ENCODE data around the gene FRYL. TPM values are rescaled to one million over a fixed set of nuclear protein-coding genes. Genes with fewer than 3 reads are reported as not detected.
"Not testable (repeated sequence)": the region's sequence is repeated elsewhere in the genome, so short reads cannot be mapped to it uniquely, and the experiment has no call there.

The FRYL gene
- total RNA-seq, 1 experiment from 2014 or later, result 43.1 TPM

GRCh38 chr4:48812866-48813265 is 32.8 kb upstream of the FRYL start:
- Histone ChIP-seq H3K27me3 (replicated peaks; ENCODE audit: insufficient read depth, low read depth, low read length, poor library complexity) (no peaks in the 10 kb centered on the region), H3K9me3 (ENCODE audit: low read depth, low read length, poor library complexity, severe bottlenecking) (no peaks in the 10 kb centered on the region), H3K4me1 (ENCODE audit: insufficient read depth, low read length, poor library complexity, severe bottlenecking) (no peaks in the 10 kb centered on the region), H3K27ac (ENCODE audit: low read depth, low read length, poor library complexity, severe bottlenecking) (no peak overlapping the region), H3K36me3 (ENCODE audit: insufficient read depth, low read length, poor library complexity, severe bottlenecking) (no peaks in the 10 kb centered on the region), H3K4me3 (ENCODE audit: low read depth, low read length, poor library complexity, severe bottlenecking) (no peak overlapping the region)
- POLR2A ChIA-PET (ENCODE audit: low non-redundant PET), result no interaction called here
- TF ChIP-seq EZH2 (IDR thresholded peaks at IDR 0.05; ENCODE audit: borderline replicate concordance, low read depth, low read length, poor library complexity, severe bottlenecking) (no peak), CTCF (conservative IDR thresholded peaks at IDR 0.05; ENCODE audit: low read depth, low read length) (no peak)
- CTCF ChIA-PET, result no interaction called here
- no peak for DNase-seq (ENCODE audit: low spot score)
- intact Hi-C loops (cut with micrococcal nuclease; ENCODE audit: unreplicated experiment), result no loop called here
- BruUV-seq (replicated peaks), result no TSS peak

GRCh38 chr4:48804584-48805301 is 24.7 kb upstream of the FRYL start:
- no peaks in the 10 kb centered on the region for H3K4me1 ChIP-seq (ENCODE audit: insufficient read depth, low read length, poor library complexity, severe bottlenecking)
- H3K36me3 ChIP-seq (ENCODE audit: insufficient read depth, low read length, poor library complexity, severe bottlenecking), result no peaks in the 10 kb centered on the region
- no peak overlapping the region for H3K27ac ChIP-seq (ENCODE audit: low read depth, low read length, poor library complexity, severe bottlenecking)
- no peak overlapping the region for H3K4me3 ChIP-seq (ENCODE audit: low read depth, low read length, poor library complexity, severe bottlenecking)
- TF ChIP-seq CTCF (conservative IDR thresholded peaks at IDR 0.05; ENCODE audit: low read depth, low read length) (no peak), EZH2 (IDR thresholded peaks at IDR 0.05; ENCODE audit: borderline replicate concordance, low read depth, low read length, poor library complexity, severe bottlenecking) (no peak)
- ChIA-PET POLR2A (ENCODE audit: low non-redundant PET) (no interaction called here), CTCF (interaction anchor here (0.6 kb wide), 1 partner anchor 1828 kb away, joined by 4 read pairs; no protein-coding TSS in a partner anchor)
- no peaks in the 10 kb centered on the region for H3K9me3 ChIP-seq (ENCODE audit: low read depth, low read length, poor library complexity, severe bottlenecking)
- intact Hi-C loops (cut with micrococcal nuclease; ENCODE audit: unreplicated experiment), result no loop called here
- no peak for DNase-seq (ENCODE audit: low spot score)
- H3K27me3 ChIP-seq (replicated peaks; ENCODE audit: insufficient read depth, low read depth, low read length, poor library complexity), result no peaks in the 10 kb centered on the region
- no TSS peak for BruUV-seq (replicated peaks)

GRCh38 chr4:48801016-48801715 is 21.1 kb upstream of the FRYL start:
- ChIA-PET CTCF (no interaction called here), POLR2A (ENCODE audit: low non-redundant PET) (no interaction called here)
- no peak for TF ChIP-seq CTCF (conservative IDR thresholded peaks at IDR 0.05; ENCODE audit: low read depth, low read length)
- no peak for TF ChIP-seq EZH2 (IDR thresholded peaks at IDR 0.05; ENCODE audit: borderline replicate concordance, low read depth, low read length, poor library complexity, severe bottlenecking)
- no peak overlapping the region for H3K27ac ChIP-seq (ENCODE audit: low read depth, low read length, poor library complexity, severe bottlenecking)
- BruUV-seq (replicated peaks), result no TSS peak
- H3K27me3 ChIP-seq (replicated peaks; ENCODE audit: insufficient read depth, low read depth, low read length, poor library complexity), result no peaks in the 10 kb centered on the region
- no peaks in the 10 kb centered on the region for H3K9me3 ChIP-seq (ENCODE audit: low read depth, low read length, poor library complexity, severe bottlenecking)
- no peak for DNase-seq (ENCODE audit: low spot score)
- H3K4me1 ChIP-seq (ENCODE audit: insufficient read depth, low read length, poor library complexity, severe bottlenecking), result no peaks in the 10 kb centered on the region
- H3K4me3 ChIP-seq (ENCODE audit: low read depth, low read length, poor library complexity, severe bottlenecking), result no peak overlapping the region
- intact Hi-C loops (cut with micrococcal nuclease; ENCODE audit: unreplicated experiment), result no loop called here
- no peaks in the 10 kb centered on the region for H3K36me3 ChIP-seq (ENCODE audit: insufficient read depth, low read length, poor library complexity, severe bottlenecking)

- H3K27me3 ChIP-seq (replicated peaks; ENCODE audit: insufficient read depth, low read depth, low read length, poor library complexity); intact Hi-C loops (cut with micrococcal nuclease; ENCODE audit: unreplicated experiment); H3K9me3 ChIP-seq (ENCODE audit: low read depth, low read length, poor library complexity, severe bottlenecking); H3K27ac ChIP-seq (ENCODE audit: low read depth, low read length, poor library complexity, severe bottlenecking); H3K36me3 ChIP-seq (ENCODE audit: insufficient read depth, low read length, poor library complexity, severe bottlenecking); DNase-seq (ENCODE audit: low spot score); H3K4me1 ChIP-seq (ENCODE audit: insufficient read depth, low read length, poor library complexity, severe bottlenecking); H3K4me3 ChIP-seq (ENCODE audit: low read depth, low read length, poor library complexity, severe bottlenecking); BruUV-seq (replicated peaks): not testable (repeated sequence)
- CTCF ChIA-PET, result interaction anchor here (0.7 kb wide), 1 partner anchor 16 kb away, joined by 11 read pairs; no protein-coding TSS in a partner anchor
- POLR2A ChIA-PET (ENCODE audit: low non-redundant PET), result interaction anchor here (0.6 kb wide), 1 partner anchor 1431 kb away, joined by 4 read pairs; no protein-coding TSS in a partner anchor
Measured at GRCh38 chr4:48800155-48800554, 20.1 kb upstream of the FRYL start.

All from A673 (cell line).